Activated T-helper 2 cell treated with anti-CD3 and anti-CD28 coated beads, Interferon-gamma antibody, Interleukin-2, Interleukin-4, amounts not matched to agents 10 μg/mL and 5 μg/mL and 100 μg/mL, durations not matched to agents 14 hours and 24 hours and 36 hours (primary cell): ENCODE measurements around the gene CTRB2. TPM values are rescaled to one million over a fixed set of nuclear protein-coding genes. Genes with fewer than 3 reads are reported as not detected.

Source experiments
- DNase-seq: peaks from one replicate; pipeline ENCODE4 v3.0.0; 2021; ENCODE audit warnings: low spot score
- H3K27ac Mint-ChIP-seq: one replicate; pipeline ENCODE4 v1.8.0; 2021; ENCODE audit warnings: mixed read lengths
- H3K27me3 Mint-ChIP-seq: one replicate; pipeline ENCODE4 v1.8.0; 2021; ENCODE audit warnings: low read depth, mixed read lengths
- H3K36me3 Mint-ChIP-seq: one replicate; pipeline ENCODE4 v1.8.0; 2021; ENCODE audit warnings: low read depth, mixed read lengths
- H3K4me1 Mint-ChIP-seq: one replicate; pipeline ENCODE4 v1.8.0; 2021; ENCODE audit warnings: low read depth, mixed read lengths
- H3K4me3 Mint-ChIP-seq: one replicate; pipeline ENCODE4 v1.8.0; 2021; ENCODE audit warnings: low read depth, mild to moderate bottlenecking, moderate library complexity, mixed read lengths
- H3K9me3 Mint-ChIP-seq: one replicate; pipeline ENCODE4 v1.8.0; 2021; ENCODE audit warnings: mixed read lengths
- intact Hi-C: fragments of 100-400 bp; cut with micrococcal nuclease; formaldehyde crosslinking; loops from one replicate; pipeline ENCODE4 v1.15.1; 2023
- total RNA-seq: library from RNA; stranded (reverse); gene quantifications from 2 replicates; pipeline ENCODE4 v1.2.3, GENCODE V29; 2022

Gene CTRB2
- total RNA-seq, 1 donor from 2014 or later: not detected

DNA sequence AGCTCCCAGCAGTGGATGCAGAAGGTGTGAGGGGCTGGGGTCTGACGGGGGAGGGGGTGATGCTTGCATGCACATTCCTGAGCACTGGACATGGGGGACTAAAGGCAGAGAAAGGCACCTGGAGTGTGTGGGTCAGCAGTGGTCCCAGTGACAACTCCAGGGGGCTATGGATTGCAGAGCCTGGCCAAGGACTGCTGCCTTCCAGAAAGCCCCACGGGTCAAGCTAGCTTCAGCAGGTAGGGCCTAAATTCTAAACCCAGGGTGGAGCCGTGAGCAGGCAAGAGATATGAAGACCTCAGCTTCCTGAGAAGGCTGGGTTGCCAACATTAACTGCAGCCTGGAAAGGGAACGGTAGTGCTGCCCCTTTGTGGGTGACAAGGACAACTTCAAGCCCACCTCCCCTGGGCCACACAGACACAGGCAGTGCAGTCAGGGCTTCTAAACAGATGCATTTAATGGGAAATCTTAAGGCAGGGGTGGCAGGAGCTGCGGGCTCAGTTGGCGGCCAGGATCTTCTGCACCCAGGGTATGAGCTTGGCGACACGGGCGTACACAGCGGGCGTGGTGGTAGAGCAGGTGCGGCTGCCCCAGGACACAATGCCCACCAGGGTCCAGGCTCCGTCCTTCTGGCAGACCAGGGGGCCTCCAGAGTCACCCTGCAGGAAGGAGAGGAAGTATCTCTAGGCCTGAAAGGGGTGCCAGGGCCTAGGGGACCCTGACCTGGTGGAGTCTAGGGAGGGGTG, 3.1 kb downstream of the CTRB2 start:
- H3K36me3 Mint-ChIP-seq: no peaks in the 10 kb centered on the region
- H3K4me1 Mint-ChIP-seq: peaks cover 1% of the 10 kb centered on the region
- peaks cover 10% of the 10 kb centered on the region for H3K27me3 Mint-ChIP-seq
- H3K27ac Mint-ChIP-seq: no peak overlapping the region
- DNase-seq: no peak
- intact Hi-C loops: no loop called here
- H3K4me3 Mint-ChIP-seq: no peak overlapping the region
- no peaks in the 10 kb centered on the region for H3K9me3 Mint-ChIP-seq

DNA sequence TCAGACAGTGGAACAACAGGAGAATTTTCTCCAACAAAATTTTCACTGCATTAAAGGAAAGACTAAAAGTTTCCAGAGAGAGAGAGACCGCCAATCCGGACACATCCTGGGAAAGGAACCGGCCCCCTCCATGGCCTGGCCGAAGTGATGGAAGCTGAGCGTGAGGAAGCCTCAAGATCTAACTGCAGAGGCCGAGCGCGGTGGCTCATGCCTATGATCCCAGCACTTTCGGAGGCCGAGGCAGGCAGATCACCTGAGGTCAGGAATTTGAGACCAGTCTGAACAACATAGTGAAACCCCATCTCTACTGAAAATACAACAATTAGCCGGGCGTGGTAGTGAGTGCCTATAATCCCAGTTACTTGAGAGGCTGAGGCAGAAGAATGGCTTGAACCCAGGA, 3.9 kb downstream of the CTRB2 start:
- Mint-ChIP-seq H3K9me3 (no peaks in the 10 kb centered on the region), H3K27ac (no peak overlapping the region), H3K4me1 (peaks cover 1% of the 10 kb centered on the region), H3K36me3 (no peaks in the 10 kb centered on the region), H3K4me3 (no peak overlapping the region), H3K27me3 (peaks cover 14% of the 10 kb centered on the region)
- DNase-seq: no peak
- intact Hi-C loops: no loop called here

DNA sequence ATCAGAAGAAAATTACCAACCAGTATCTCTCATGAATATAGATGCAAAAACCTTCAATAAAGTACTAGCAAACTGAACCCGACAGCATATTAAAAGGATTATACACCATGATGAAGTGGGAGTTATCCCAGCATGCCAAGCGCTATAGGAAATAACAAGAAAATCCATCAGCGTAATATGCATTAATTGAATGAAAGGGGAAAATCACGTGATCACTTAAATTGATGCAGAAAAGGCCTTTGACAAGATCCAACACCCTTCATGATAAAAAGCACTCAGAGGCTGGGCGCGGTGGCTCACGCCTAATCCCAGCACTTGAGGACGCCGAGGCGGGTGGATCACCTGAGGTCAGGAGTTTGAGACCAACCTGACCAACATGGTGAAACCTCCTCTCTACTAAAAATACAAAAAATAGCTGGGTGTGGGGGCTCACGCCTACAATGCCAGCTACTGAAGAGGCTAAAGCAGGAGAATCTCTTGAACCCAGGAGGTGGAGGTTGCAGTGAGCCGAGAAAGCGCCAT, 4.8 kb downstream of the CTRB2 start:
- Mint-ChIP-seq H3K4me1 (peaks cover 1% of the 10 kb centered on the region), H3K27me3 (peaks cover 22% of the 10 kb centered on the region), H3K27ac (no peak overlapping the region), H3K36me3 (no peaks in the 10 kb centered on the region), H3K4me3 (no peak overlapping the region), H3K9me3 (no peaks in the 10 kb centered on the region)
- DNase-seq: no peak
- intact Hi-C loops: no loop called here

DNA sequence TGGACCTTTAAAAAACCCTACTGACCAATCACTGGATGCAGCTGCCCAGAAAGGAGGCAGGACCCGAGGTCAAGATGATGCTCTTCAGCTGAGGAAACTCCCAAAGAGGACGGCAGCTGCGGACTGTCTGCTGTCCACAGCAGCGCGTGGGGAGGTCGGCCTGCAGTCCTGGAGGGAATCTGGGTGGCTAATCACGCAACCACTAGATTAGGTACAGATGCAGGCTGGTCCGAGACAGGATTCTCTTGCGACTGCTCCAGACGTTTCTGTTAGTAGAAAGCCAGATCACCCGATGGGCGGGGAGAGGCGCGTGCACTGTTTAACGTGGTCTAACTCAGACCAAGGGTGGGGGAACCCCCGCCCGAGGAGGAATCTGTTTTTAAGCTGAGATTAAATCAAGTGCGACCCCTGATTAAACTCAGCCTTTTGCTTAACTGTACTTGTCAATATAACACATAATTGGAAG, 8.8 kb downstream of the CTRB2 start:
- no peak overlapping the region for H3K4me3 Mint-ChIP-seq
- intact Hi-C loops: loop anchor here (5.0 kb wide), 2 partner anchors 34 to 264 kb away; partner anchors contain the start of gene TMEM170A
- no peaks in the 10 kb centered on the region for H3K36me3 Mint-ChIP-seq
- peaks cover 29% of the 10 kb centered on the region for H3K27me3 Mint-ChIP-seq
- no peak overlapping the region for H3K27ac Mint-ChIP-seq
- DNase-seq: no peak
- H3K9me3 Mint-ChIP-seq: no peaks in the 10 kb centered on the region
- H3K4me1 Mint-ChIP-seq: peaks cover 1% of the 10 kb centered on the region

DNA sequence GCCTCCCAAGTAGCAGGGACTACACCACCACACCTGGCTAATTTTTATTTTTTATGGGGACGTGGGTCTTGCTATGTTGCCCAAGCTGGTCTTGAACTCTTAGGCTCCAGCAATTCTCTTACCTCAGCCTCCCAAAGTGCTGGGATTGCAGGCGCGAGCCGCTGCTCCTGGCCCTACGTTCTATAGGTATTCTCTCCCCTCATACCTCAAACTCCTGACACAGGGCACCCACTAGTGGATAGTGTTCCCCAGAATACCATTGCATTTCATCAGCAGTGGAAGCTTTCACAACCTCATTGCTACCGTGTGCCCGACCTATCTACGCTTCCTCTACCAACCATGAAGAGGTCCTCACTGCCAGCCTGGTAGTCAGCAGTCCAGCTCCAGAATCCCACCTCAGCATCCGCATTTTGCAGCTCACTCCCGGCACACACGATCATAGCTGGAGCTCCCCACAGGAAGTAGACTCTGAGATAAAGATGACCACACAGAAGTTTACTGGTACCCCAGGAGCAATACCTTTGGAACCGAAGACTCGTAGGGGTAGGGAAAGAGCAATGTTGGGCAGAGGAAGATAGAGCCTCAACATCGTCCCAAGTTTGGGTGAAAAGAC, 9.3 kb downstream of the CTRB2 start:
- intact Hi-C loops: loop anchor here (5.0 kb wide), 2 partner anchors 35 to 265 kb away; partner anchors contain the start of gene TMEM170A
- no peaks in the 10 kb centered on the region for H3K9me3 Mint-ChIP-seq

DNA sequence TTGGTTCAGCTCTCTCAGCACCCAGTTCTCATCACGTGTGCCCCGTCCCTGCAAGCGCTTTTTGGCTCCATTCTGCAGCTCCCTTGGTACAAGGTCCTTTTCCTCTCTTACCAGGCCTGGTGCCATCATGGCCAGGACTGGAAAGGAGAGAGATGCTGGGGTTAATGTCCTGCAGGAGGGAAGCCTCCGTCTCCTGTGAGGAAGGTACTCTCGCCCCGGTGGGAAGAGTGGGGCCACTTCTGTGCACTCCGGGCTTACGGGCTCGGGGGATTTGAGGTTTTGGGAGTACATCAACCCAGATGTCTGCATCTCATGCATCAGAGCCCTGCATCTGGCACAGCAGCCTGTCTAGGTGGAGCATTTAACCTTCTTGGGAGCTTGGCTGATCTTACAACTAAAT, 10.1 kb downstream of the CTRB2 start:
- no peak for DNase-seq
- Mint-ChIP-seq H3K27me3 (peaks cover 34% of the 10 kb centered on the region), H3K4me3 (no peak overlapping the region), H3K27ac (no peak overlapping the region), H3K36me3 (no peaks in the 10 kb centered on the region), H3K9me3 (no peaks in the 10 kb centered on the region), H3K4me1 (peaks cover 1% of the 10 kb centered on the region)
- intact Hi-C loops: loop anchor here (5.0 kb wide), 2 partner anchors 35 to 265 kb away; partner anchors contain the start of gene TMEM170A

More for the DNA sequence above, 9.3 kb downstream of the CTRB2 start:
- peaks cover 33% of the 10 kb centered on the region for H3K27me3 Mint-ChIP-seq
- no peaks in the 10 kb centered on the region for H3K36me3 Mint-ChIP-seq
- no peak overlapping the region for H3K27ac Mint-ChIP-seq
- H3K4me1 Mint-ChIP-seq: peaks cover 1% of the 10 kb centered on the region
- no peak overlapping the region for H3K4me3 Mint-ChIP-seq
- no peak for DNase-seq

DNA sequence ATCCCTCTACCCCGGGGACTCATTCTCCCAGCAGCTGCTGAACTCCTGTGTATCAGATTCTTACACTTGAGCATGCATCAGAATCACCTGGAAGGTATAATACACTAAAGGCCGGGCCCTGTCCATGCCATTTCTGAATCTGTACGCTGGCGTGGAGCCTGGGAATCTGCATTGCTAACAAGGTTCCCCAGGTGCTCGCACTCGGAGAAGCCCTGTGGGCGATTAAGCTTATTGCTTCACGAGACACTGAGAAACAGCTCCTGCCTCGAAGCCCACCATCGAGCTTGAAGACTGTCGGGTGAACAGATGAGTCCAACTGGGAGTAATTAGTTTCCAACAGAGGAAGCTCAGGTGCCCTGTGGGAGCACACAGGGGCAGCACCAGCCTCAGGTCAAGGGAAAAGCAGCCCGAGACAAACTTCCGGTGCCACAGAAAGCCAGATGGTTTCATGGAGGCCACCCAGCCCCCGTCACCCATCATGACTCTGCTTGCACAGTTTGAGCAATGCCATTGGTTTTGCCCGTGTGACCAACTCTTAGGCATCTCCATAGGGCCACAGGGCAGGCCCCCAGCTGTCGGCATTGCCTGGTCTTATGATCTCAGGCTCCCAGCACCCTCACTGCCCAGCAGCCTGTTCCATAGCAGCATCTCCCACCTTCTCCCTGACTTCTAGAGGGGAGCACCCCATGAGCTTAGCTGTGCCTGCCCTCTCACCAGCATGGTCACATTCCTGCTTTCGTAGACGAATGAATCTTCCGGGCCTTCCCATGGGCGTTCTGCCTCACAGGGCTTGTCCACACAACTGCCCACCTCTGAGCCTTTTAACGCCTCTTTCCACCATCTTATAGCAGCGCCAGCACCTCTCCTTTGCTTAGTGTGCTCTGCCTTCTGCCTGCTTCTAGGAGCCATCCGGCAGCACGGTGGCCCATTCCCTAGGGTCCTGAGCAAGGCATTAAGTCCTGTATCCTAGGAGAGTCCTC, 10.9 kb downstream of the CTRB2 start:
- H3K4me1 Mint-ChIP-seq: peaks cover 1% of the 10 kb centered on the region
- H3K4me3 Mint-ChIP-seq: no peak overlapping the region
- peaks cover 30% of the 10 kb centered on the region for H3K27me3 Mint-ChIP-seq
- no peak overlapping the region for H3K27ac Mint-ChIP-seq
- H3K9me3 Mint-ChIP-seq: no peaks in the 10 kb centered on the region
- DNase-seq: no peak
- H3K36me3 Mint-ChIP-seq: no peaks in the 10 kb centered on the region
- intact Hi-C loops: loop anchor here (5.0 kb wide), 2 partner anchors 36 to 266 kb away; partner anchors contain the start of gene TMEM170A

DNA sequence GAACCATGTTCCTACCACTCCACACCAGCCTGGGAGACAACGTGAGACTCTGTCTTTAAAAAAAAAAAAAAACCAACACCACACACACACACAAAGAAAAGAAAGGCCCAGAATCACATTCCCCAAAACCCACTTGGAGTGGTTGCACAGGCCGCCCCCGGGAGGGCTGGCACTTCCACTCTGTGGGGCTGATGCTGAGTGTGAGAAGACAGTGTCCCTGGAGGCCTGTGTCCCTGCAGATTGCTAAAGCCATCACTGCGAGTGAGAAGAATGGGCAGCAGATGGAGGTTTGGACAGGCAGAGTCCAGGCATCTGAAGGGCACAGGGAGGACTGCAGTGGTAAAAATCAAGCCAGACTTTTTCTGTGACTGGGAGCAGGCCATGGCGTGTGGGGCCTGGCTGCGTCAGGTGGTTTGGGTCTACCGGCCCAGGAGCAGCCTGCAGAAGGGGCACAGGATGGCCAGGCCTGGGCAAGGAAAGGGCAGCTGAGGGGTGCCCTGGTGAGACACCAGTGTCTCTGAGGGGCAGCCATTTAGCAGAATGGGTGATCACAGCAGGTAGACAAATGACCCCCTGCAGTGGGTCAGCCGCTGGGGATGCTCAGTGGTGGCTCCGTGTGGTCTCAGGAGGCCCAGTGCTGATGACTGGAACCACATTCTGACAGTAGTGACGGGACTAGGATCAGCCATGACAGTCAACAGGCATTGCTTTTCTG, 13.1 kb downstream of the CTRB2 start:
- Mint-ChIP-seq H3K4me1 (no peaks in the 10 kb centered on the region), H3K27me3 (peaks cover 25% of the 10 kb centered on the region), H3K4me3 (no peak overlapping the region), H3K9me3 (no peaks in the 10 kb centered on the region), H3K36me3 (no peaks in the 10 kb centered on the region), H3K27ac (no peak overlapping the region)
- no peak for DNase-seq
- intact Hi-C loops: no loop called here

DNA sequence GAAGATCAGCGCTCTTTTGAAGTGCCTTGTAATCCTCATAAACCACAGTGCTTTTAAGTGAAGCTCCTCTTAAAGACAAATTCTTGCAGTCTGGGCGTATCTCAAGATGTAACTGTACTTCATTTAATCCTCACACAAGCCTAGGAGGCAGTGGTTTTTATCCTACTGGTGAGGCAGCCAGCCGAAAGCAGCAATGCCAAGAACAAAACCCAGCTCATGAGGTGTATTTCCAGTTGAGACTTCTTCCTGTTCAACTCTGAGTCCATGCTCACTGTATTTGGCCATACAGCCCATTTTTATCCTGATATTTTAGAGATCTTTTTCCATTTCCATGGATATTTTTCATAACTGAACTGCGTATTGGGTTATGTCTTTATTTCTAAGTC, 13.7 kb downstream of the CTRB2 start:
- no peaks in the 10 kb centered on the region for H3K9me3 Mint-ChIP-seq
- H3K27me3 Mint-ChIP-seq: peaks cover 24% of the 10 kb centered on the region
- intact Hi-C loops: no loop called here
- no peak overlapping the region for H3K27ac Mint-ChIP-seq
- H3K4me3 Mint-ChIP-seq: no peak overlapping the region
- no peaks in the 10 kb centered on the region for H3K4me1 Mint-ChIP-seq
- no peak for DNase-seq
- H3K36me3 Mint-ChIP-seq: no peaks in the 10 kb centered on the region

DNA sequence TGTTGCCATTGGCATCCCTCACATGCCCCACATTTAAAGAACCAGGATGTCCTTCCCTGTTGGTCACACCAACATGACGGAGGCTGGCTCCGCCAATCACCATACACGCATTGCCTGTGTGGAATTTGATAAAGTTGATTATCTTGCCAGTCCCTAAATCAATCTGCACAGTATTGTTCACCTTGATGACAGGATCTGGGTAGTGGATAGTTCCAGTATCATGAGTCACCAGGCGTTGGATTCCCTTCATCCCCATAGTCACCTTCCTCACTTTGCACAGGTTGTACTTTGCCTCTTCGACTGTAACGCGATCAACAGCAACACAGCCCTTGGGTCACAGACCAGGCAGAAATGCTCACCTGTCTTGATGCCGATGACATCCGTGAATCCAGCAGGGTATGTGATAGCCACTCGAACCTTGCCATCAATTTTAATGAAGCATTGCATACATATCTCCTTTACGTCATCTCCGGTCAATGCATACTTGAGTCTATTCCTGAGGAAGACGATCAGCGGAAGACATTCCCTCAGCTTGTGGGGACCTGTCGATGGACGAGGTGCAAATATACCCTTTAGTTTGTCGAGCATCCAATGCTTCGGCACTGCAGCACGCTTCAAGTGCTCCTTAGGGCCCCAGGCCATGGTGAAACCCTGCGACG, 14.2 kb downstream of the CTRB2 start:
- no peaks in the 10 kb centered on the region for H3K9me3 Mint-ChIP-seq
- DNase-seq: no peak
- H3K4me1 Mint-ChIP-seq: no peaks in the 10 kb centered on the region
- peaks cover 19% of the 10 kb centered on the region for H3K27me3 Mint-ChIP-seq
- H3K36me3 Mint-ChIP-seq: no peaks in the 10 kb centered on the region
- no peak overlapping the region for H3K4me3 Mint-ChIP-seq
- intact Hi-C loops: no loop called here
- H3K27ac Mint-ChIP-seq: no peak overlapping the region

DNA sequence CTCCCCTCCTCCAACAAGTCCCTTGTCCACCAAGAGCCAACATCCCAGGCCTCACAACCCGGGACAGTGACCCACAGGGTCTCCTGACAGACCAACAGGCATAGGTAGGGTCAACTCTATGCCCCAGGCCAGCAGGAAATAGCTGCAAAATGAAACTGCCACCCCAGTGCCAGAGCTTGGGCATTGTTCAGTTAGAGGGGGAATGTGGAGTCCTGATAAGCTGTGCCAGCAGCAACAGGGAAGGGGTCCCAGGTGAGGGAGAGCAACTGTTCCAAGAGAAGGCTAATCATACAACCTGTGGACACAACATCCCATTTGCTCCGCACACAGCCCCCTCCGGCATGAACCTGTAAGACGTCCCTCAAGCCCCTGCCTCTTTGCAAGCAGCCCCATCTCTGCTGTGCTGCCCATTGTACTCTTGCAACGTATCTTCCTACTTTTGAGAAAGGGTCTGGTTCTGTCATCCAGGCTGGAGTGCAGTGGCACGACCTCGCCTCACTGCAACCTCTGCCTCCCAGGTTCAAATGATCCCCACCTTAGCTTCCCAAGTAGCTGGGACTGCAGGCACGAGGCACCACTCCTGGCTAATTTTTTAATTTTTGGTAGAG, 17.2 kb downstream of the CTRB2 start:
- no peak for DNase-seq
- peaks cover 8% of the 10 kb centered on the region for H3K27me3 Mint-ChIP-seq
- H3K27ac Mint-ChIP-seq: no peak overlapping the region
- no peaks in the 10 kb centered on the region for H3K9me3 Mint-ChIP-seq
- H3K36me3 Mint-ChIP-seq: no peaks in the 10 kb centered on the region
- H3K4me1 Mint-ChIP-seq: no peaks in the 10 kb centered on the region
- H3K4me3 Mint-ChIP-seq: no peak overlapping the region
- intact Hi-C loops: no loop called here
